Globus pallidus (tissue), 1 donor: Measurements from ENCODE around the gene UCP2.
"Not testable (repeated sequence)": the region's sequence is repeated elsewhere in the genome, so short reads cannot be mapped to it uniquely, and the experiment has no call there.

Source experiments
- DNase-seq: peaks from one replicate; pipeline ENCODE4 v3.0.0-alpha.2; 2015; ENCODE audit warnings: low spot score

Gene UCP2

GRCh38 chr11:73991471-73992006 is 8.9 kb upstream of the UCP2 start:
- no peak for DNase-seq

DNA sequence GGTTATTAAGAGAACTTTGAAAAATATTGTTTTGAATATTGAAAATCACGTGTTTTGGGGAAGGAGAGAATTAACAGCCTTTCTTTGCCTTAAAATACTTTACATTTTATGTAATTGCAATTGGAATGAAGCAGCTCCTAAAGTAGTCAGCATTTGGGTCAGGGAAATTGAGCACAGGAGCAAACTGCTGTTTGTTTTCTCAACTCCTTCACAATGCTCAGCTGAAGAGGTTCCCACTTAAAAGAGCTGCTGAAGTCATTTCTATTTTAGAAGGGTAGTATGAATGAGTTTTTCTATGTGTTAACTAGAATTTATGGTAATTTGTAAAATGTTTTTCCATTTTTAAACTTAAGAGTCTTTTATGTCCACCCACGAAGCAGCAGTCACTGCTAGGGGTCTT is 8.1 kb upstream of the UCP2 start:
- no peak for DNase-seq

DNA sequence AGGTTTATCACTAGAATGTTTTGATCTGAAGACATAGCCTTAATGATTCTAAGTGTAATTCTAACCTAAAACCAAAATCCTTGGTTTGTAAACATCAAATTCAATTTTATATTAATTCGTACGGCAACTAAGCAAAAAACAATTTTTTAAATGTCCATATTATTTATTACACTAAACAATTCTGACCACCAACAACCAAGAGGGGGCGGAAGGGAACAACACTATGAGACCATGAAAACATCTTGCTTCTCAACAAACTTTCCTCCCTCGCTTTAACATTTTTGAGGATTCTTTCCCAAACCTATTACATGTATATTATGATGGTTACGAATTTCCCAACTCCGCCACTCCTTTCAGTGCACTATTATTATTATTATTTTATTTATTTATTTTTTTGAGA is 6.5 kb upstream of the UCP2 start:
- no peak for DNase-seq

DNA sequence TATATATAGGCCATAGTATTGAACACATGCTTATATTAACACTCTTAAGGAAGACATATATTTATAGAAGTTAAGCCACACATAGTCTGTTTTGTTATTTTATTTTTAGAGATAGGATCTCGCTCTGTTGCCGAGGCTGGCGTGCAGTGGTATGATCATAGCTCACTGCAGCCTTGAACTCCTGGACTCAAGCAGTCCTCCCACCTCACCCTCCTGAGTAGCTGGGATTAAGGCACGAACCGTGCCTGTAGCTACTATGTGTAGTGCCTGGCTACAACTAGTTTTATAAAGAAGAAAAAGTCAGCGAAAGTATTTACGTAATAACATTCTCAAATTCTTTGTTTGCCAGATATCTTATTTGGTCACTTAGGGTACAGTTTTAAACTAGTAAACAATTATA is 5.6 kb upstream of the UCP2 start:
- no peak for DNase-seq

- not testable (repeated sequence) for DNase-seq
Measured at GRCh38 chr11:73985661-73986060, 3.0 kb upstream of the UCP2 start.

DNA sequence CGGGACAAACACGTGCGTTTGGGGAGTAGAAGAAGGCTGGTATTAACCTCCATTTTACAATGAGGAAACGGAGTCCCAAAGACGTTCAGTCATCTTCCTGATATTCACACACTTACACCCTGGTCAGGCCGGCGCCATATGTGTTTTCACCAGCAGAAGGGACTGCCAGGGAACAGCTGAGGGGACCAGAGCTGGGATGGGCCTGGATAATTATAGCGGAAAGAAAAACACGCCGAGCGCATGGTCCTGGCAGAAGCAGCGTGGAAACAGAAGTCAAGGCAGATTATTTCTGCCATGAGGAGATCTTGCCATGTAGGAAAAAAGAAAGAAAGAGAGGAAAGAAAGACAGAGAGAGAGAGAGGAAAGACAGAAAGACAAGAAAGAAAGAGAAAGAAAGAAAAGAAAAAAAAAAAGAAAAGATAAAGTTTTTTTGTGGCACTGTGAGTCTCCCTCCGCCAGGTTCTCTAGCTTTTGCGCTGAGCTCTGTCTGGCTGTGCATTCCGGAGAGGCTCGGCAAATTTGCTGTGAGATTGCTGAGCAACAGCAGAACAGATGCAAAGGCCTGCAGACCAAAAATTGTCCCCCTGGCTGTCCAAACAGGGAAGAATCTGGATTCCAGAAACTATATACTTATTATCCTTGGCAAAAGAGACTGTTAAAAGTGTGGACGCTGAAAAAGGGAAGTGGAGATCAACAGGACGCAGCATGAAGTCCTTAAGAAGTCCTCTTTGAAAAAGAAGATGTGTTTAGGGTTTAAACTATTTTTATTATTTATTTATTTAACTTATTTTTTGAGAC is 1.3 kb upstream of the UCP2 start:
- no peak for DNase-seq

DNA sequence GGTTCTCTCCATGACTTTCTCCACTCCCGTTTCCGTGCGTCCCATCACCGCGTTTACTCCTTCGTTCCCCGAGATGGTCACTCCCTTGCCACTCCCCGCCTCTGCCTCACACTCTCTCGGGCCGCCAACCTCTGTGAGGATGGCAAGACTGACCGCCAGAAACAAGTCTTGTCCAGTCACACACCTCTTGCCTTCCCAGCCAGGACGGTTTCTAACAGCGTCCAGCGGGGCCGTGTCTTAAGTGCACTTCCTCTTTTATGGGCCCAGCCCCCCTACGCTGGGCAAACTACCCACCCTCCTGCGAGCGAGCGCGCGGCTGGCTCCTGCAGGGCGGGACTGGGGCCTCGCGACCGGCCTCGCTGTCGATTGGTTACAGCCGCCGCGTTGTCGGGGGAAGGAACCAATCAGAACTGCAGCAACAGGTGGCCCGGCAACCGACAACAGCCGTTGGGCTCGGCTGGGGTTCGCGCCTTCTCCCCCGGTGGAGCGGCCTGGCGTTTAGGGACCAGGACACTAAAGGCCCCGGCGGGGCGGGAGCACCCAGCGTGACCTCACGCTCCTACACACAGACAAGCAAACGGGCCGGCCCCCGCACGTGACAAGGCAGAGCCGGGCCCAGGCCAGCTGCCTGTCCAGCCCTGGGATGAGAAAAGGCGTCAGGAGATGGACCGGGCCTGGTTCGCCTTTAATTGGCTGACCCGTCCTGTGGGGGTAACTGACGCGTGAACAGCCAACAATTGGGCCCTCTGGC is 522 bp upstream of the UCP2 start:
- peak; percentile 96 for DNase-seq

DNA sequence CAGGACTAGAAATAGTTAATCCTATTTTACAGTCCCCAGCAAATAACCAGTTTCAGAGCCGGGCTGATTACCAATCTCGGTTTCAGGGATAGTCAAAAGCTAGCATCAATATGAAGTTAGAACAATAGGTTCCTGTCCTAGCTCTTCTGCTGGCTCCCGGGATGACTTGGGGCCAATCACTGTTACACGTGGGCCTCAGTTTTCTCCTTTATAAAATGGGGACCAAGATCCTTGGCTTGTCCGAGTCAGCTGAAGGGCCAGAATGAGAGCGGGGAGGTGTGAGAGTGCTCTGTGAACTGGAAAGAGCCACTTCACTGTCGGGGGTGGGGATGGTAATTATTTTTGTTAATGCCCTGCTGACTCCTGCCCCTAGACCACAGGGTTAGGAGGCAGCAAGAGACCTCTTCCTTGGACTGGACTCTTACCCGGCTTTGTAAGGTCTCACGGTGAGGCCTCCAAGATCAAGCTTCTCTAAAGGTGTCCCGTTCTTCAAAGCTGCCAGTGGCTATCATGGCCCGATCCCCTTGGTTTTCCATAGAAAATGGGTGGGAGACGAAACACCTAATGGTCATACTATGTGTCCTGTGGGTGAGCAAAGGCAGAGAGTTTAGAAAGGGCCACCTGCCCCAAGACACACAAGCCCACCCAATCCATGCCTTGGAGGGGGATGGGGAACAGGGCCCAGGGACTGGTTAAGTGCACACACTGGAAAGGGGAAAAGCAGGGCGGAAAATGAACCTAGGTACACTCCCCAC is 1.4 kb downstream of the UCP2 start:
- no peak for DNase-seq

DNA sequence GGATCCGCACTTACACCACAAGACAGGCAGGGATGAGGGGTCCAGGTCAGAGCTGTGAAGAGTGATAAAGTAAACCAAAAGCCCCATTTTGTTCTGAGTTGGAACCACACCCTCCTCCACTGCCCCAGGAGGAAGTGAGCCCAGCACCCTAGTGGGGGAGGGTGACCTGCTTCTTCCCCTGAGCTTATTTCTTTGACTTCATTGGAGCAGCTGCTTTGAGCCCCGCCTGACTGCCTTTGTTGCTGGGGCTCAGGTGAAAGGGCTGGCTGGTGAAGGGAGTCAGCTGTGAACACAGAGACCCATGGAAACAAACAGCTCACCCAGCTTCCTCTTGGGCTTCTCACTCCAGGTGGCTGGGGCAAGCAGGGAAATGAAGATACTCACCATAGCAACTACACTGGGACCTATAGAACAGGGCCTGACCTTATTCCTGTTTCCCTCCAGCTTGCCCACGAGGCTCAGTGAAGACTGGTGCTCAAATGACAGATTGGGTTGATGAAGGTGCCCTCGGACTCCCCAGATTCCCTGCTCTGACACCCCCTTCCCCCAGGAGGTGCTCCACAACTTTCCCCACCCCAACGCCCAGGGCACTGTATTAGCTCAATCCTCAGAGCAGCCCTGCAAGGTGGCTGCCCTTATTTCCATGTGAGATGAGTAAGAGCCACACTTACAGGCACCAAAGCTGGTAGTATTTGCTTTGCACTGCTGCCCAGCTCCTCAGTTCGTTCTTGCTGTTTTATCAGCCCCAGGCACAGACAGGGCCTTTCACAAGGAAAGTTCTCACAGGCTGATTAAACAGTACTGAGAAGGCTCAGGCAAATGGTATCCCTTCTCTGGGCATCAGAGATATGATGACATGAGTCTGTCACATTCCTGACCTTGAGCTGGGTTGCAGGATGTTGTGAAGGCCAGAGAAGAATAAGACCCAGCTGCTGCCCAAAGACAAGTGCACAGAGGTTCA is 2.4 kb downstream of the UCP2 start:
- DNase-seq: no peak

DNA sequence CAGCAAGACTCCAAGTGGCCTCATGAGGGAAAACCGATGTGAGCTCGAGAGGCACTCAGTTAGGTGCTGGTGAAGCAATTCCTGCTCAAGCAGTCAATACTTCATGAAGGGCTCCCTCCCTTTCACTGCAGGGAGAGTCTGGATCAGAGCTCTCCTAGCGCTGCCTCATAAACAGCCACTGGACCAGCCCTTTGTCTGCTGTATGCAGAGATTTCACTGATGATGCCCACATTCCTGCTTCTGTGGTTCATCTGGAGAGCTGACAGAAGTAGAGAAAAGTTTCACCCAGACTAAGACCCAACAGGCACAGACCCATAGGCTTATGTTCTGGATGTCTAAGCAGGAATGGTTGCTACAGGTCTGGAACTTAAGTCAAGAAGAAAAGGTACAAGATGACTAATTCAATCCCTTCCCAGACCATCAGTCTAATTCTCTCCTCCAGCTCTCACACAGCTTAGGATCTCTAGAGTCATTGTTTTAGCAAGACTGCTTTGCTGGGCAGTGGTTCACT is 4.0 kb downstream of the UCP2 start:
- no peak for DNase-seq

- DNase-seq: no peak
Measured at GRCh38 chr11:73977856-73978519, 4.7 kb downstream of the UCP2 start.

GRCh38 chr11:73976451-73977151 is 6.0 kb downstream of the UCP2 start:
- DNase-seq: no peak

DNA sequence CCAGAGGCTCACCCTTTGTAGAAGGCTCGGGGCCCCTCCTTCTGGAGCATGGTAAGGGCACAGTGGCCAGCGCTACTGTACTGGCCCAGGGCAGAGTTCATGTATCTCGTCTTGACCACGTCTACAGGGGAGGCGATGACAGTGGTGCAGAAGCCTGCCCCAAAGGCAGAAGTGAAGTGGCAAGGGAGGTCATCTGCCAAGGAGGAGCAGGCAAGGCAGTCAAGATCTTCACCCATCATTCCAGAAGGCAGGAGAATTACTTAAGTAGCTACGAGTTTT is 7.2 kb downstream of the UCP2 start:
- DNase-seq: no peak

- no peak for DNase-seq
Measured at GRCh38 chr11:73974604-73975478, 7.8 kb downstream of the UCP2 start.

DNA sequence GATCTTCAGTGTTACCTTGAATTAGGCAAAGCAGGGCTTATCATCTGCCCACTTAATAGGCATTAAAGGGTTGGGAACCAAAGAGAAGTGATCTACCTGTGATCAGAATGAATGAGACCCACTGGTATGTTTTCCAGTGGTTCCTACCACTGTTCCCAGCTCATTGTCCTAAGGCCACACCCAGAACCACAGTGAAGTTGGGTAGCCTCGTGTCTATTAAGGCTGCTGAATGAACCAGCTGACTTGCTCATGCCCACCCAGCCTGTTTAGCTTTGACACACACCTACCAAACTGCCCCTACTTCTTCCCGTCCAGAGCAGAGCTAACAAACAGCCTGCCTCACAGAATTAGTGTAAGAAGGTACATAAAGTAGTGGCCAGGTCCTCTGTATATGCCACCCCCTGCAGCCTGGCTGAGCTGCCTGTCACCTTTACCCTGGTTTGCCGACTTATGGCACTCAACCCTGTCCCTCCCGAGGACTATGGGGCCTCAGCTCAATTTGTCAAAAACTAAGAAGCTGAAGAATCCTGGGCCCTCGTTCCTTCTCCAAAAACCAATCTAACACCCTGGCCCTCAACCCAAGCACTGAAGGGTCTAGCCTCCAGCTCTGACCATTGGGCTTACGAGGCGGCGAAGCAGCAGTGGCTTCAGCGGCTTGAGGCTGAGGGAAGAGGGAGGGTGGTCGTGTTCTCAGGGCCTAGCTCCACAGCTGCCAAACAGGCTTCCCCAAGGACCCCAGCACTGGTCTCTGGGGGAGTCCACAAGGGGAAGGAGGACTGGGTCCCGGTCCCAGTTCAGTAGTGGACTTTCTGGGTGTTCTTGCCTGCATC is 9.8 kb downstream of the UCP2 start:
- DNase-seq: no peak

GRCh38 chr11:73972187-73972586 is 10.5 kb downstream of the UCP2 start:
- DNase-seq: no peak

DNA sequence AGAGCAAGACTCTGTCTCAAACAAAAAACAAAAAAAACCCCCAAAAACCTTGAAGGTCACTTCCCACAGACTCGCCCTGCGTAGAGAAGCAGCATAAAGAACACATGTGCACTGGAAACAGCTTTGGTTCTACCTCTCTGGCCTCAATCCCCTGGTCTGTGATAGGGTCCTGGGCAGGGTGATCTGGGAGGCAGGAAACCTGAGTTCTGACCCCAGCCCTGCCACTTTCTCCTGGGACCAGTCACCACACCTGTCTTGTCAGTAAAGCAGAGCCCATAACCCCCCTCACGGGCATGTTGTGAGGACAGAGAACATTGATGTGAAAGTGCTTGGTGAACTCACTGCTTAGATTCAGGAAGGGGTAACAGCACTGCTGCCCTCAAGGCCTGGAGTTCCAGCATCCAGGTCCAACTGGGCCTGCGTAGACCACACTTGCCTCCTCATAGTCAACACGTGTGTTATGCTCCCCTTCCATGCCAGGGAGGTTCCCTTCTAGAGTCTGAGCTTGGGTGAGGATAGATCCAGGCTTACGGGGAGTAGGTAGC is 11.4 kb downstream of the UCP2 start:
- no peak for DNase-seq
